Vagina (tissue), 2 donors: Measurements from ENCODE around the gene DENND2C. TPM values are rescaled to one million over a fixed set of nuclear protein-coding genes. Genes with fewer than 3 reads are reported as not detected.

Experiments
- DNase-seq, 2 donors: peaks; one replicate each; pipeline ENCODE4 v3.0.0-alpha.2; 2017; ENCODE audit errors: extremely low spot score in 2 of 2
- H3K27ac ChIP-seq: fragments of 200-600 bp; sonication (generic); one replicate; pipeline ENCODE4 v1.5.1; 2019
- H3K27me3 ChIP-seq: fragments of 200-600 bp; sonication (generic); one replicate; pipeline ENCODE4 v1.5.1; 2019
- H3K36me3 ChIP-seq, 2 donors: fragments of 200-600 bp; sonication (generic); one replicate each; pipeline ENCODE4 v1.5.1; 2017 to 2019
- H3K4me1 ChIP-seq: fragments of 200-600 bp; sonication (generic); one replicate; pipeline ENCODE4 v1.5.1; 2019
- H3K4me3 ChIP-seq, 2 donors: fragments of 200-600 bp; sonication (generic); 1 replicate in 1 of 2; 2 replicates in 1 of 2; pipeline ENCODE4 v1.5.1; 2016 to 2019
- H3K9me3 ChIP-seq: fragments of 200-600 bp; sonication (generic); one replicate; pipeline ENCODE4 v1.5.1; 2019
- POLR2A ChIP-seq, 2 donors: fragments of 450-650 bp; IDR thresholded peaks; one replicate each; pipeline ENCODE4 v1.6.1; 2017; ENCODE audit warnings: antibody characterized with exemption in 2 of 2, mild to moderate bottlenecking in 2 of 2, moderate library complexity in 2 of 2
- POLR2AphosphoS5 ChIP-seq, 2 donors: sonication (generic); formaldehyde crosslinking; IDR thresholded peaks; one replicate each; pipeline ENCODE4 v1.9.0; 2017; ENCODE audit warnings: antibody characterized with exemption in 2 of 2, mild to moderate bottlenecking in 2 of 2, low read depth in 1 of 2; ENCODE audit not compliant: insufficient read depth in 1 of 2
- intact Hi-C: fragments of 100-400 bp; cut with DNase I; formaldehyde crosslinking; loops from one replicate; pipeline ENCODE4 v1.15.1; 2023
- total RNA-seq: library from RNA; depleted of rRNA; stranded (reverse); fragments of >200 nt; gene quantifications from one replicate; pipeline ENCODE4 v1.2.3, GENCODE V29; 2016
- TF ChIP-seq, protein P1 (sequence below), 3 experiments: fragments of 450-650 bp in 2 of 3; fragments of 200-600 bp in 1 of 3; sonication (generic) in 1 of 3; IDR thresholded peaks; one replicate each; pipeline ENCODE4 v1.5.1; 2017 to 2019; ENCODE audit warnings: antibody characterized with exemption in 3 of 3, mild to moderate bottlenecking in 2 of 3, moderate library complexity in 2 of 3

Gene DENND2C
- total RNA-seq, 1 donor from 2014 or later: 25.5 TPM

GRCh38 chr1:114701931-114702330, 32.1 kb upstream of the DENND2C start:
- no peaks in the 10 kb centered on the region for H3K4me1 ChIP-seq
- H3K4me3 ChIP-seq: no peak overlapping the region
- H3K27me3 ChIP-seq: no peaks in the 10 kb centered on the region
- intact Hi-C loops: no loop called here
- H3K9me3 ChIP-seq: no peaks in the 10 kb centered on the region
- no peak overlapping the region for H3K27ac ChIP-seq
- peaks cover 0 to 6% of the 10 kb centered on the region in 2 donors for H3K36me3 ChIP-seq
- no peak for TF ChIP-seq POLR2A (IDR thresholded peaks at IDR 0.05)
- TF ChIP-seq POLR2AphosphoS5 (IDR thresholded peaks at IDR 0.05; ENCODE audit: insufficient read depth in 1 of 2, low read depth in 1 of 2): no peak
- TF ChIP-seq, protein P1, sequence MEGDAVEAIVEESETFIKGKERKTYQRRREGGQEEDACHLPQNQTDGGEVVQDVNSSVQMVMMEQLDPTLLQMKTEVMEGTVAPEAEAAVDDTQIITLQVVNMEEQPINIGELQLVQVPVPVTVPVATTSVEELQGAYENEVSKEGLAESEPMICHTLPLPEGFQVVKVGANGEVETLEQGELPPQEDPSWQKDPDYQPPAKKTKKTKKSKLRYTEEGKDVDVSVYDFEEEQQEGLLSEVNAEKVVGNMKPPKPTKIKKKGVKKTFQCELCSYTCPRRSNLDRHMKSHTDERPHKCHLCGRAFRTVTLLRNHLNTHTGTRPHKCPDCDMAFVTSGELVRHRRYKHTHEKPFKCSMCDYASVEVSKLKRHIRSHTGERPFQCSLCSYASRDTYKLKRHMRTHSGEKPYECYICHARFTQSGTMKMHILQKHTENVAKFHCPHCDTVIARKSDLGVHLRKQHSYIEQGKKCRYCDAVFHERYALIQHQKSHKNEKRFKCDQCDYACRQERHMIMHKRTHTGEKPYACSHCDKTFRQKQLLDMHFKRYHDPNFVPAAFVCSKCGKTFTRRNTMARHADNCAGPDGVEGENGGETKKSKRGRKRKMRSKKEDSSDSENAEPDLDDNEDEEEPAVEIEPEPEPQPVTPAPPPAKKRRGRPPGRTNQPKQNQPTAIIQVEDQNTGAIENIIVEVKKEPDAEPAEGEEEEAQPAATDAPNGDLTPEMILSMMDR (IDR thresholded peaks at IDR 0.05): no peak
- no peak for DNase-seq

DNA sequence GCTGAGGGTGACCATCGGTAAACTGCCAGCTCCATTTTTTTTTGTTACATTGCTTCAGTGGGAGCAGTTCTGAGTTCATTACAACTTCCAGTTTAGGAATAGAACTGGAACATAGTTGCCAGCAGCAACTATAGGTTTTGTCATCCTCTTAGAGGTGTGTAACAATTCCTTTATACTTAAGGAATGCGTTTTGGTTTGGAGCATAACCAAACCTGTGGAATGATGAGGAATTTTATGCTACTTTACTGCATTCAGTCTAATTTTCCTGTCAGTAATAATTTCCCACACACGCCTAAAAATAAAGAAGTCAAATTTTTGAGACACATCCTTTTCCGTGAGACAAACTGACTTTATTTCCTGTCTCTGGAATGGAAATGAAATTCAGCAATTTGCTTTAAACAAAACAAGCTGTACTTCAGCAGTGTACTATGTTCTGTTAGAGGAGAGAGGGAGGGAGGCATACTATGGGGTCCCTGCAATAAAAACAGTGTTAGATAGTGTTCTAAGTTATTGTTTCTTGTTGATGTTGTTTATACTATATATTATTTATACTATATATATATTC, 30.3 kb upstream of the DENND2C start:
- no peak for DNase-seq
- H3K27me3 ChIP-seq: no peaks in the 10 kb centered on the region
- H3K4me3 ChIP-seq: no peak overlapping the region
- intact Hi-C loops: no loop called here
- H3K4me1 ChIP-seq: no peaks in the 10 kb centered on the region
- no peaks in the 10 kb centered on the region for H3K9me3 ChIP-seq
- no peaks in the 10 kb centered on the region for H3K36me3 ChIP-seq
- no peak overlapping the region for H3K27ac ChIP-seq
- TF ChIP-seq, protein P1 (IDR thresholded peaks at IDR 0.05): no peak
- no peak for TF ChIP-seq POLR2A (IDR thresholded peaks at IDR 0.05)
- no peak for TF ChIP-seq POLR2AphosphoS5 (IDR thresholded peaks at IDR 0.05; ENCODE audit: insufficient read depth in 1 of 2, low read depth in 1 of 2)

GRCh38 chr1:114696810-114697209, 27.0 kb upstream of the DENND2C start:
- Histone ChIP-seq H3K27me3 (no peaks in the 10 kb centered on the region), H3K4me1 (no peaks in the 10 kb centered on the region), H3K4me3 (no peak overlapping the region), H3K27ac (no peak overlapping the region), H3K9me3 (no peaks in the 10 kb centered on the region), H3K36me3 (no peaks in the 10 kb centered on the region)
- DNase-seq: no peak
- intact Hi-C loops: no loop called here
- TF ChIP-seq, protein P1 (IDR thresholded peaks at IDR 0.05): no peak
- no peak for TF ChIP-seq POLR2AphosphoS5 (IDR thresholded peaks at IDR 0.05; ENCODE audit: insufficient read depth in 1 of 2, low read depth in 1 of 2)
- no peak for TF ChIP-seq POLR2A (IDR thresholded peaks at IDR 0.05)

- Histone ChIP-seq H3K4me1 (no peaks in the 10 kb centered on the region), H3K36me3 (no peaks in the 10 kb centered on the region), H3K9me3 (no peaks in the 10 kb centered on the region), H3K27me3 (no peaks in the 10 kb centered on the region), H3K27ac (no peak within 1 kb of the TSS), H3K4me3 (no peak within 1 kb of the TSS)
- TF ChIP-seq POLR2A (IDR thresholded peaks at IDR 0.05) (no peak), POLR2AphosphoS5 (IDR thresholded peaks at IDR 0.05; ENCODE audit: insufficient read depth in 1 of 2, low read depth in 1 of 2) (no peak)
- TF ChIP-seq, protein P1 (IDR thresholded peaks at IDR 0.05): no peak
- intact Hi-C loops: no loop called here
- no peak for DNase-seq
These were observed 25.7 kb upstream of the DENND2C start, which contains the start of gene AMPD1 for GRCh38 chr1:114695430-114696058. TSS of gene AMPD1 (minus strand) at chr1:114695546. CDS start at chr1:114695471, 75 bp downstream.
